Endometrial microvascular endothelial cells (primary cell): ENCODE data around the gene COL15A1. TPM values are rescaled to one million over a fixed set of nuclear protein-coding genes. Genes with fewer than 3 reads are reported as not detected.

ENCODE experiments used
- in situ Hi-C: cut with HindIII; loops from 2 replicates; pipeline ENCODE4 v1.10.0; 2017; ENCODE audit warnings: low sequenced_read_pairs, low pct_unique_long_range_greater_than_20kb; ENCODE audit errors: inconsistent ontology term
- total RNA-seq: library from RNA; depleted of rRNA; stranded (reverse); fragments of >200 nt; gene quantifications from one replicate; pipeline ENCODE4 v1.2.3, GENCODE V29; 2015; ENCODE audit errors: inconsistent ontology term

The COL15A1 gene
- total RNA-seq, 1 donor from 2014 or later = 0.28 TPM

- in situ Hi-C loops = no loop called here
These were observed 41.9 kb downstream of the COL15A1 start for GRCh38 chr9:98985596-98985995.

- in situ Hi-C loops = no loop called here
These were observed 43.4 kb downstream of the COL15A1 start for GRCh38 chr9:98986866-98987651.

GRCh38 chr9:98989036-98990000, 45.6 kb downstream of the COL15A1 start:
- in situ Hi-C loops = no loop called here

GRCh38 chr9:98990181-98990870, 46.6 kb downstream of the COL15A1 start:
- in situ Hi-C loops = no loop called here

- in situ Hi-C loops = no loop called here
These were observed 48.6 kb downstream of the COL15A1 start for GRCh38 chr9:98992107-98992884.

- in situ Hi-C loops = no loop called here
These were observed 49.3 kb downstream of the COL15A1 start for GRCh38 chr9:98992885-98993569.

GRCh38 chr9:98993570-98993945, 49.9 kb downstream of the COL15A1 start:
- in situ Hi-C loops = no loop called here

GRCh38 chr9:98994172-98995058, 50.7 kb downstream of the COL15A1 start:
- in situ Hi-C loops = no loop called here

- in situ Hi-C loops = no loop called here
These were observed 51.5 kb downstream of the COL15A1 start for GRCh38 chr9:98995059-98995671.

GRCh38 chr9:98995971-98996504, 52.3 kb downstream of the COL15A1 start:
- in situ Hi-C loops = no loop called here

- in situ Hi-C loops = no loop called here
These were observed 53.9 kb downstream of the COL15A1 start for GRCh38 chr9:98997604-98998003.

- in situ Hi-C loops = no loop called here
These were observed 54.9 kb downstream of the COL15A1 start for GRCh38 chr9:98998441-98999151.

- in situ Hi-C loops = no loop called here
These were observed 55.4 kb downstream of the COL15A1 start for GRCh38 chr9:98999152-98999525.

GRCh38 chr9:99000476-99001395, 57.0 kb downstream of the COL15A1 start:
- in situ Hi-C loops = no loop called here

GRCh38 chr9:99001892-99002291, 58.2 kb downstream of the COL15A1 start:
- in situ Hi-C loops = no loop called here
